H1 (cell line): Measurements from ENCODE around the gene CTBP2. TPM values are rescaled to one million over a fixed set of nuclear protein-coding genes. Genes with fewer than 3 reads are reported as not detected.

Experiments used
- CTCF ChIA-PET: fragments of 300-600 bp; sonication (Branson Sonifier 250); formaldehyde crosslinking; loops from one replicate; lab custom pipeline; 2021; ENCODE audit not compliant: partially characterized antibody; lab: Charles Lee
- POLR2A ChIA-PET: fragments of 300-600 bp; sonication (Branson Sonifier 250); formaldehyde crosslinking; loops from one replicate; lab custom pipeline; 2021; ENCODE audit warnings: inconsistent platforms; ENCODE audit not compliant: partially characterized antibody; lab: Charles Lee
- DNase-seq, 2 experiments: peaks; one replicate each; pipeline versions ENCODE4 v3.0.0 to v3.0.0-alpha.2; 2010 to 2022; ENCODE audit warnings: low spot score in 2 of 2, low read depth in 1 of 2, mixed read lengths in 1 of 2
- FAIRE-seq: peaks from 2 replicates; lab custom pipeline; 2011; peaks lifted over from hg19 to GRCh38; lab: Jason Lieb, UNC
- H2AFZ ChIP-seq: 2 replicates; pipeline ENCODE4 v1.8.1; 2012; ENCODE audit warnings: low read length, inconsistent platforms
- H2AK5ac ChIP-seq: 2 replicates; pipeline ENCODE4 v1.6.1; 2013; ENCODE audit warnings: low read depth, low read length
- H2BK120ac ChIP-seq: replicated peaks from 2 replicates; pipeline ENCODE3; 2013; ENCODE audit warnings: low read depth, low read length, inconsistent platforms
- H2BK12ac ChIP-seq: 2 replicates; pipeline ENCODE4 v1.6.1; 2013; ENCODE audit warnings: low read depth, low read length
- H2BK15ac ChIP-seq: 2 replicates; pipeline ENCODE4 v1.6.1; 2013; ENCODE audit warnings: low read length
- H2BK20ac ChIP-seq: 2 replicates; pipeline ENCODE4 v1.6.1; 2013; ENCODE audit warnings: low read length
- H2BK5ac ChIP-seq: 2 replicates; pipeline ENCODE4 v1.6.1; 2013; ENCODE audit warnings: low read depth, low read length
- H3K14ac ChIP-seq: 2 replicates; pipeline ENCODE4 v1.6.1; 2013; ENCODE audit warnings: inconsistent platforms; ENCODE audit not compliant: insufficient read length
- H3K18ac ChIP-seq: 2 replicates; pipeline ENCODE4 v1.6.1; 2013; ENCODE audit warnings: low read length; ENCODE audit errors: extremely low read depth
- H3K23ac ChIP-seq: 2 replicates; pipeline ENCODE4 v1.6.1; 2013; ENCODE audit warnings: inconsistent platforms; ENCODE audit not compliant: insufficient read length
- H3K23me2 ChIP-seq: 2 replicates; pipeline ENCODE4 v1.6.1; 2013; ENCODE audit warnings: low read depth, low read length
- H3K27ac ChIP-seq: 2 replicates; pipeline ENCODE4 v1.6.1; 2011; ENCODE audit warnings: low read depth, low read length, inconsistent platforms
- H3K27me3 ChIP-seq, 4 experiments: replicated peaks in 1 of 4; 1 replicate in 1 of 4; 2 replicates in 3 of 4; pipeline versions ENCODE4 v1.6.1 to v1.8.1; 2011 to 2013; ENCODE audit warnings: low read length in 3 of 4, mild to moderate bottlenecking in 3 of 4, inconsistent platforms in 2 of 4, mixed read lengths in 2 of 4, moderate library complexity in 1 of 4; ENCODE audit not compliant: control insufficient read depth in 3 of 4, insufficient read depth in 3 of 4; ENCODE audit errors: extremely low read depth in 1 of 4
- H3K36me3 ChIP-seq, 4 experiments: 2 replicates each; pipeline versions ENCODE4 v1.6.1 to v1.8.1; 2011 to 2013; ENCODE audit warnings: mild to moderate bottlenecking in 4 of 4, low read length in 3 of 4, moderate library complexity in 2 of 4, control low read depth in 1 of 4, inconsistent platforms in 1 of 4; ENCODE audit not compliant: insufficient read depth in 4 of 4, control insufficient read depth in 2 of 4
- H3K4ac ChIP-seq: replicated peaks from 2 replicates; pipeline ENCODE3; 2013; ENCODE audit warnings: low read length, low read depth, mixed read lengths, inconsistent platforms; ENCODE audit not compliant: insufficient read length
- H3K4me1 ChIP-seq, 4 experiments: replicated peaks in 1 of 4; 1 replicate in 1 of 4; 2 replicates in 3 of 4; pipeline versions ENCODE4 v1.6.1 to v1.8.1; 2011 to 2013; ENCODE audit warnings: low read length in 3 of 4, inconsistent platforms in 2 of 4, mixed read lengths in 1 of 4; ENCODE audit not compliant: insufficient read depth in 4 of 4, control insufficient read depth in 3 of 4
- H3K4me2 ChIP-seq, 2 experiments: 2 replicates each; pipeline versions ENCODE4 v1.6.1 to v1.8.1; 2011 to 2013; ENCODE audit warnings: low read depth in 2 of 2, low read length in 2 of 2, control low read depth in 1 of 2, inconsistent platforms in 1 of 2, mild to moderate bottlenecking in 1 of 2; ENCODE audit not compliant: insufficient read depth in 1 of 2
- H3K4me3 ChIP-seq, 4 experiments: fragments of 200-600, 300-600 bp in 1 of 4; sonication (generic), shearing (Covaris generic), sonication (Bioruptor Twin) in 1 of 4; 2 replicates each; pipeline versions ENCODE4 v1.5.1 to v1.8.1; 2011 to 2016; ENCODE audit warnings: low read length in 4 of 4, low read depth in 3 of 4, control low read depth in 2 of 4, inconsistent platforms in 2 of 4, mild to moderate bottlenecking in 2 of 4, mixed read lengths in 1 of 4, moderate library complexity in 1 of 4; ENCODE audit not compliant: insufficient read depth in 2 of 4; ENCODE audit errors: extremely low read depth in 1 of 4
- H3K56ac ChIP-seq: replicated peaks from 2 replicates; pipeline ENCODE3; 2013; ENCODE audit warnings: low read depth, mild to moderate bottlenecking, mixed read lengths, low read length, inconsistent platforms; ENCODE audit not compliant: insufficient read length
- H3K79me1 ChIP-seq: 2 replicates; pipeline ENCODE4 v1.6.1; 2013; ENCODE audit warnings: low read depth, low read length, control low read depth
- H3K79me2 ChIP-seq, 2 experiments: 2 replicates each; pipeline versions ENCODE4 v1.6.1 to v1.8.1; 2012 to 2013; ENCODE audit warnings: low read length in 2 of 2, mild to moderate bottlenecking in 2 of 2, inconsistent platforms in 1 of 2; ENCODE audit not compliant: insufficient read depth in 2 of 2, control insufficient read depth in 1 of 2
- H3K9ac ChIP-seq, 4 experiments: replicated peaks in 1 of 4; 1 replicate in 1 of 4; 2 replicates in 3 of 4; pipeline versions ENCODE4 v1.6.1 to v1.8.1; 2011 to 2013; ENCODE audit warnings: low read depth in 3 of 4, low read length in 3 of 4, control low read depth in 2 of 4, mild to moderate bottlenecking in 2 of 4, moderate library complexity in 2 of 4, inconsistent platforms in 1 of 4; ENCODE audit errors: extremely low read depth in 1 of 4
- H3K9me3 ChIP-seq, 2 experiments: 2 replicates each; pipeline versions ENCODE4 v1.6.1 to v1.8.1; 2012 to 2013; ENCODE audit warnings: mild to moderate bottlenecking in 2 of 2, moderate library complexity in 2 of 2, control low read depth in 1 of 2, inconsistent platforms in 1 of 2, low read depth in 1 of 2, low read length in 1 of 2, mixed read lengths in 1 of 2; ENCODE audit not compliant: insufficient read depth in 2 of 2
- H4K20me1 ChIP-seq, 2 experiments: replicated peaks in 1 of 2; 2 replicates each; pipeline versions ENCODE3 to v1.8.1; 2011 to 2013; ENCODE audit warnings: inconsistent platforms in 2 of 2, low read length in 2 of 2, mild to moderate bottlenecking in 1 of 2; ENCODE audit not compliant: insufficient read depth in 2 of 2, control insufficient read depth in 1 of 2
- H4K5ac ChIP-seq: 2 replicates; pipeline ENCODE4 v1.6.1; 2013; ENCODE audit warnings: low read length, low read depth, mixed read lengths, inconsistent platforms; ENCODE audit not compliant: insufficient read length
- H4K8ac ChIP-seq: 2 replicates; pipeline ENCODE4 v1.8.0; 2013; ENCODE audit warnings: mild to moderate bottlenecking, moderate library complexity, low read length, inconsistent platforms; ENCODE audit not compliant: insufficient read depth; ENCODE audit errors: extremely low read depth
- H4K91ac ChIP-seq: replicated peaks from 2 replicates; pipeline ENCODE3; 2013; ENCODE audit warnings: low read length, mixed read lengths, inconsistent platforms; ENCODE audit not compliant: insufficient read length
- CBX5 ChIP-seq: fragments of 300-800, 300-1000 bp; sonication (generic); IDR thresholded peaks from 2 replicates; pipeline ENCODE4 v1.7.1; 2016; ENCODE audit warnings: antibody characterized with exemption, low read length, low read depth
- CHD2 ChIP-seq: IDR thresholded peaks from 2 replicates; pipeline ENCODE4 v1.6.1; 2012; ENCODE audit warnings: low read length, improper control_type of control experiment
- FOSL1 ChIP-seq: IDR thresholded peaks from 2 replicates; pipeline ENCODE4 v1.6.1; 2011; ENCODE audit warnings: mild to moderate bottlenecking, low read depth, low read length, moderate library complexity; ENCODE audit not compliant: insufficient read depth
- GTF2F1 ChIP-seq: IDR thresholded peaks from 2 replicates; pipeline ENCODE4 v1.6.1; 2012; ENCODE audit warnings: low read depth, low read length, improper control_type of control experiment, borderline replicate concordance
- MAFK ChIP-seq: IDR thresholded peaks from 2 replicates; pipeline ENCODE4 v1.6.1; 2012; ENCODE audit warnings: low read depth, mild to moderate bottlenecking, improper control_type of control experiment, low read length
- PHF8 ChIP-seq: fragments of 200-600 bp; sonication (generic); conservative IDR thresholded peaks from 2 replicates; pipeline ENCODE4 v1.7.1; 2012; ENCODE audit warnings: low read depth, mild to moderate bottlenecking, inconsistent platforms, low read length, moderate library complexity
- RXRA ChIP-seq: IDR thresholded peaks from 2 replicates; pipeline ENCODE4 v1.6.1; 2011; ENCODE audit warnings: low read depth, mild to moderate bottlenecking, low read length, moderate library complexity; ENCODE audit not compliant: insufficient read depth
- SP4 ChIP-seq: IDR thresholded peaks from 2 replicates; pipeline ENCODE4 v1.6.1; 2012; ENCODE audit warnings: low read length, inconsistent platforms
- TAF1 ChIP-seq: IDR thresholded peaks from 2 replicates; pipeline ENCODE4 v1.6.1; 2011; ENCODE audit warnings: mild to moderate bottlenecking, low read depth, low read length
- WGBS, 2 experiments: shearing (Covaris generic) in 1 of 2; methylation state at CpG; one replicate each; pipeline versions ENCODE4 v1.1.6 to v1.1.7; 2013 to 2015; ENCODE audit warnings: low lambda C conversion rate in 2 of 2, mixed read lengths in 2 of 2, inconsistent platforms in 1 of 2, low coverage in 1 of 2, missing lambda C conversion rate in 1 of 2; ENCODE audit not compliant: insufficient replicate concordance in 2 of 2, insufficient coverage in 1 of 2, insufficient read length in 1 of 2; ENCODE audit errors: extremely low coverage in 1 of 2, missing lambda C conversion rate in 1 of 2; 5-methylcytosine and 5-hydroxymethylcytosine counted together
- polyA plus RNA-seq, 7 experiments: library from polyadenylated mRNA; depleted of rRNA in 3 of 7; stranded (reverse) in 5 of 7; unstranded in 2 of 7; fragments of >200 nt in 5 of 7; fragments of 200-250 nt in 2 of 7; gene quantifications; 1 replicate in 5 of 7; 2 replicates in 1 of 7; 4 replicates in 1 of 7; pipeline versions ENCODE4 v1.2.1 to v1.2.3, GENCODE V29; 2011 to 2013; ENCODE audit warnings: missing spikeins in 2 of 7, mixed read lengths in 2 of 7
- total RNA-seq: library from RNA; stranded (reverse); fragmentation: NEBNext Ultra II Directional; extraction: Animal tissue kit (Norgen Biotek cat#: 25700); gene quantifications from 2 replicates; pipeline ENCODE4 v1.2.1, GENCODE V29; 2021
- TF ChIP-seq, protein P1 (sequence below), 3 experiments: IDR thresholded peaks; 1 replicate in 2 of 3; 2 replicates in 1 of 3; pipeline versions ENCODE4 v1.5.1 to v1.6.1; 2011; ENCODE audit warnings: low read length in 3 of 3, mild to moderate bottlenecking in 3 of 3, inconsistent platforms in 2 of 3, low read depth in 1 of 3, moderate library complexity in 1 of 3; ENCODE audit not compliant: insufficient read depth in 1 of 3; ENCODE audit errors: control extremely low read depth in 1 of 3

Gene CTBP2
- total and polyA plus RNA-seq, 2 of the 8 experiments (the other 6 are each of a cell fraction or from before 2014, with no cell fraction given), result 208 to 221 TPM

DNA sequence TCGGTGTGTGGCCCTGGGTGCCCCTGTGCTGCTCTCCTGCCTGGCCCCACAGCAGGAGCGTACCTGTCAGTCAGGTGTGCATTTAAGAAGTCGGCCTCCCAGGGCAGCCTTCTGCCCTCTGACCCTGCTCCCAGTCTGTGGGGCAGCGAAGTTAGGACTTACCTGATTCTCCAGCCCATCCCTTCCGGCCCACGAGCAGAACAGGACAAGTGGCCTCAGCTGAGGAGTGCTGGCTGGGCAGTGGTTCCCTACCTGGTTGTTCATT is 24.7 kb downstream of the CTBP2 start:
- Histone ChIP-seq H3K4me2 (peak overlapping the region; percentile 43 to 47), H3K9ac (no peak overlapping the region), H3K4ac (no peak overlapping the region), H3K4me3 (0 out of 8 replicates have a peak overlapping the region, but pooled peaks of 1 of the 4 experiments have one; percentile 27), H3K36me3 (peaks cover 8 to 41% (median 12%) of the 10 kb centered on the region in 4 experiments; a peak in 6 of 8 replicates), H2AK5ac (peak overlapping the region; percentile 77; the same call in 1 of the 2 replicates), H4K91ac (no peak overlapping the region), H2BK12ac (no peak overlapping the region), H3K23me2 (no peaks in the 10 kb centered on the region), H3K4me1 (peaks cover 25 to 65% (median 51%) of the 10 kb centered on the region in 4 experiments), H2BK5ac (peak overlapping the region; percentile 89), H3K14ac (no peak overlapping the region), H3K27ac (no peak overlapping the region), H4K5ac (no peak overlapping the region), H2AFZ (no peak overlapping the region), H4K20me1 (peaks cover 81 to 83% of the 10 kb centered on the region in 2 experiments), H2BK15ac (peak overlapping the region; percentile 46; the same call in 1 of the 2 replicates), H3K18ac (peak overlapping the region; percentile 65), H2BK20ac (0 out of 2 replicates have a peak overlapping the region, but pooled peaks have one; percentile 57), H3K56ac (no peak overlapping the region), H2BK120ac (peak overlapping the region; percentile 16), H3K23ac (no peak overlapping the region), H3K9me3 (no peaks in the 10 kb centered on the region), H3K79me1 (peaks cover 30% of the 10 kb centered on the region), H4K8ac (no peak overlapping the region), H3K27me3 (no peaks in the 10 kb centered on the region), H3K79me2 (peaks cover 67 to 100% of the 10 kb centered on the region in 2 experiments)
- FAIRE-seq (no peak), DNase-seq (no peak)
- CTCF ChIA-PET, result interaction anchor here (0.7 to 1.7 kb wide), 12 partner anchors 9 to 88 kb away, joined by 3 to 6 read pairs (median 4); no protein-coding TSS in a partner anchor
- POLR2A ChIA-PET, result interaction anchor here (0.6 to 2.3 kb wide), 12 partner anchors 8 to 80 kb away, joined by 3 to 17 read pairs (median 4); no protein-coding TSS in a partner anchor
- 79% methylated on average over 6 of the region's 6 CpGs; no CpG with 5 or more reads in 1 of the 2 experiments for WGBS, 2 experiments
- TF ChIP-seq CHD2 (no peak), FOSL1 (no peak), PHF8 (no peak), CBX5 (no peak), GTF2F1 (no peak), RXRA (no peak), MAFK (no peak), SP4 (no peak), TAF1 (no peak)
- TF ChIP-seq, protein P1, sequence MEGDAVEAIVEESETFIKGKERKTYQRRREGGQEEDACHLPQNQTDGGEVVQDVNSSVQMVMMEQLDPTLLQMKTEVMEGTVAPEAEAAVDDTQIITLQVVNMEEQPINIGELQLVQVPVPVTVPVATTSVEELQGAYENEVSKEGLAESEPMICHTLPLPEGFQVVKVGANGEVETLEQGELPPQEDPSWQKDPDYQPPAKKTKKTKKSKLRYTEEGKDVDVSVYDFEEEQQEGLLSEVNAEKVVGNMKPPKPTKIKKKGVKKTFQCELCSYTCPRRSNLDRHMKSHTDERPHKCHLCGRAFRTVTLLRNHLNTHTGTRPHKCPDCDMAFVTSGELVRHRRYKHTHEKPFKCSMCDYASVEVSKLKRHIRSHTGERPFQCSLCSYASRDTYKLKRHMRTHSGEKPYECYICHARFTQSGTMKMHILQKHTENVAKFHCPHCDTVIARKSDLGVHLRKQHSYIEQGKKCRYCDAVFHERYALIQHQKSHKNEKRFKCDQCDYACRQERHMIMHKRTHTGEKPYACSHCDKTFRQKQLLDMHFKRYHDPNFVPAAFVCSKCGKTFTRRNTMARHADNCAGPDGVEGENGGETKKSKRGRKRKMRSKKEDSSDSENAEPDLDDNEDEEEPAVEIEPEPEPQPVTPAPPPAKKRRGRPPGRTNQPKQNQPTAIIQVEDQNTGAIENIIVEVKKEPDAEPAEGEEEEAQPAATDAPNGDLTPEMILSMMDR (IDR thresholded peaks at IDR 0.05; ENCODE audit: control extremely low read depth in 1 of 3, insufficient read depth in 1 of 3, low read depth in 1 of 3, low read length in 3 of 3), result no peak
